ENCODE measurements around the gene NOVA2.

NOVA2 gene

DNA sequence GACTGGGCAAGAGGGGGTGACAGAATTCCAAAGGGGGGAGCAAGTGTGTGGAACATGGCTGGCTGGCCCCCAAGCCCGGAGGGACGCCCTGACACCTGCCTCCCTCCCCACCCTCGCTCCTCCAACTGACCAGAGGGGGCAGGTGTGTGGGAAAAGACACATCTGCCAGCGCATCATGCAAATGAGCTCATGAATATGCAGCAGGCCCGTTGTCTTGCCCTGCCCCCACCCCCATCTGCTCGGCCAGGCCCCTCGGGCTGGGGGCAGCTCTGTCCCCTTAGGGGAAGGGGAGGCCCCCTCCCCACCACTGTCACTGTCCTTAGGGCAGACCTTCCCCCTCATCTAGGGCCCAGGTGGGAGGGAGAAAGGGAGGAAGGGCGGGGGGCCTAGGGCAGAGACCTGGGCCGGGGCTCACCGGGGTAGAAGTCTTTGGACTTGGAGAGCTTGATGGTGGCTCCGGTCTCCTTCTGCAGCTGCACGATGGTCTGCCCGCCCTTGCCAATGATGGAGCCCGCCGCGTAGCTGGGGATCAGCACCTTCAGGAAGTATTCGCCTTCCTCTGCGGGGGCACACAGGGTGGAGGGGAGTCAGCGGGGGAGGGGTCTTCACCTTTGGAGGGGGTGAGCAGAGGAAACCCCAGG is 12.9 kb downstream of the NOVA2 start:
- DNase-seq = no peak

DNA sequence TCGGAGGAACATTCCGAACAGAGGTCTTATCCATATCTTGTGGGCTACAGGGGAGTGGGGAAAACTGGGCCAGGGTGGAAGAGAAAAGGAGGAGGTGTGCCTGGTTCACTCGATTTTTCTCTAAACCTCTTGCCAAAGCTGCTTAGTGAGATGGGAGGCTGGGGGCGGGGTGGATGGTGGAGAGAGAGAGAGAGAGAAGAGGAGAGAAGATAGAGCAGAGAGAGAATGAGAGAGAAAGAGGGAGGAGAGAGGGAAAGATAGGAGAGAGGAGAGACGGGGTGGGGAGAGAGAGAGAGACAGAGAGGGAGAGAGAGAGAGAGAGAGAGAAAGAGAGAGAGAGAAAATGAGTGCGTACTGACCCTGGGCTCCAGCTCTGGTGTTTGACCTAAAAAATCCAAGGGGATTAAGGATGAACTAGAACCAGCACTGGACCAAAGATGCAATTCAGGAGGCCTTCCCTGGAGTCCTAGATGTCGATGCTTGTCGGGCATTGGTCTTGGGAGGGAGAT is 14.1 kb downstream of the NOVA2 start:
- DNase-seq = no peak

- DNase-seq = no peak
Measured at GRCh38 chr19:45958769-45959516, 14.7 kb downstream of the NOVA2 start.

DNA sequence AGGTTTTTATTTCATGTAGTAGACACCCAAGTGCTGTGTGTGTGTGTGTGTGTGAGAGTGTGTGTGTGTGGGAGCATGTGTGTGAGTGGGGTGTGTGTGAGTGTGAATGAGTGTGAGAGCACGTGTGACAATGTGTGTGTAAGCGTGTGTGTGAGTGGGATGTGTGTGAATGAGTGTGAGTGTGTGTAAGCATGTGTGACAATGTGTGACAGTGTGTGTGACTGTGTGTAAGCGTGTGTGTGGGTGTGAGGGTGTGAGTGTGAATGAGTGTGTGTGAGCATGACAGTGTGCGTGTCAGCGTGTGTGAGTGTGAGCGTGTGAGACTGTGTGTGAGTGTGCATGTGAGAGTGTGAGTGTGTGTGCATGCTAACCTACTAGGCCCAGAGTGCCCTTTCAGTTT is 15.3 kb downstream of the NOVA2 start:
- no peak for DNase-seq

DNA sequence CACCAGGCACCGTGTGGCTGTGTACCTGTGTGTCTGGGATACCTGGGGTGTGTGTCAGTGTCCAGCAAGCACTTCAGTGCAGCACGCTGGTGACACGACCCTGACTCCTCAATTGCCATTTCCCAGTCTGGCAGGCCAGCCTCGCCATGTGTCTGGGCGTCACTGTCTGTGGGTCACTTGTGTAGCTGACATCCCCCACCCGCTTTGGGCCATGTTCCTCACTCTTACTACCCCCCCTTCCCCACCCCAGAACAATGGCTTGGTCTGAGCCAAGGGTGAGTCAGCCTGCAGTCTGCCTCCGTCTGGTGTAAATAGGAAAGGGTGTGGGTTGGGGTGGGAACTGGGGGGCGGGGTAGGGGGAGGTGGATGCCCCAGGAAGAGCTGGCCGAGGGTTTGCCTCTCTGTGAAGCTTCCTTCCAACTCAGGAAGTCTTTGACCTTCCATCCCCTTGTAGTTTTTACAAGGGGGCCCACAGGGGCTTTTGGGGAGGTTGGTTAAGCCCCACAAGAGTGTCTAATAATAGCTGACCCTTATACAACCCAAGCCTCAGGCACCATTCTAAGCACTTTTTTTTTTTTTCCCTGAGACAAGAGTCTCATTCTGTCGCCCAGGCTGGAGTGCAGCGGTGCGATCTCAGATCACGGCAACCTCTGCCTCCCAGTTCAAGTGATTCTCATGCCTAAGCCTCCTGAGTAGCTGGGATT is 17.6 kb downstream of the NOVA2 start:
- DNase-seq = no peak

- DNase-seq = peak; percentile 16
Measured at GRCh38 chr19:45954156-45954555, 19.5 kb downstream of the NOVA2 start.

DNA sequence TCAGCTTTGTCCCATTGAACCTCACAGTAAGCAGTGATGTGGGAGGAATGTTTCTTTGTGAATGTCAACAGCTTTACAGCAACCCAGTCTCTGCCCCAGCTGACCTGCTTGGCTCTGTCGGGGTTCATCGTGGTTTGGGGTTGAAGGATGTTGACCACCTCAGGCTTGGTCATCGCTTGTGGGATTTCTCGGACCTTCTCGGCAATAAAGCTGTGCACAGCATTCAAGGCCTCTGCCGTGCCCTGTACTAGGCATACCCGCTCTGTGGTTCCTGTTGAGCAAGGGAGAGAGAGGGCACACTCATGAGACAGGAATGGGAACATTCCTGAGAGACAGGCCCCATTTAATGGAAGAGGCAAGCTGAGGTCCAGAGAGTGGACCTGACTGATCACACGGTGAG is 20.0 kb downstream of the NOVA2 start:
- DNase-seq = no peak

- DNase-seq = no peak
Measured at GRCh38 chr19:45952686-45953505, 20.8 kb downstream of the NOVA2 start.

DNA sequence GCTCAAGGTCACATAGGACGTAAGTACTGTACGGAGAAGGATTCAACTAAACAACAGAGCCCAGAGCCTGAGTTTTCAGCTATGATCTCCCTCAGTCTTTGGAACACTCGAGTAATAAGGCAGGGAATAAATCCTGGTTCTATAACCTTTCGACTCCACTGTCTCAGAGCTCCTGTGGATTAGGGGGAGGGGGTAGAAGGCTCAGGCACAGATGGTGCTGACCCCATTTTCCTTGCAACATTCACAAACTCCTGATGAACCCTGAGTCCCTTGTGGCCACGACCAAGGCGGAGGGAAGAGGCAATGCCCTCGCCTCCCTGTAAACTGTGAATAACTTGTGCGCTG is 21.4 kb downstream of the NOVA2 start:
- DNase-seq = no peak

DNA sequence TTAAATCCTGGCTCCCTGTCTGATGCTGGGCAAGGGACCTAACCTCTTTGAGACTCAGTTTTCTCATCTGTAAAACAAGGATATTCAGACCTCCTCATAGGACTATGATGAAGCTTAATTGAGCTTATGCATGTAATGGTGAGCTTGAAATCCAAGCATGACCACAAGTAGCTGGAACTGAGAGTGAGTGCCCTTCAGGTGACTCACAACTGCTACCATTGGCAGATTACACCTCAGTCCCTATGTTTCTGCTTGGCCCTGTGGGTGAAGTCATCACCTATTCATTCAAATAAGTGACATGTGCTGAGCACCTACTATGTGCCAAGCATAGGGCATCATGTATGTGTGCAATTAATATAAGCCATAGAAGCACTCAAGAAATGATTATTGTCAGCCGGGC is 25.7 kb downstream of the NOVA2 start:
- no peak for DNase-seq

GRCh38 chr19:45940515-45940805 is 33.2 kb downstream of the NOVA2 start:
- no peak for DNase-seq

DNA sequence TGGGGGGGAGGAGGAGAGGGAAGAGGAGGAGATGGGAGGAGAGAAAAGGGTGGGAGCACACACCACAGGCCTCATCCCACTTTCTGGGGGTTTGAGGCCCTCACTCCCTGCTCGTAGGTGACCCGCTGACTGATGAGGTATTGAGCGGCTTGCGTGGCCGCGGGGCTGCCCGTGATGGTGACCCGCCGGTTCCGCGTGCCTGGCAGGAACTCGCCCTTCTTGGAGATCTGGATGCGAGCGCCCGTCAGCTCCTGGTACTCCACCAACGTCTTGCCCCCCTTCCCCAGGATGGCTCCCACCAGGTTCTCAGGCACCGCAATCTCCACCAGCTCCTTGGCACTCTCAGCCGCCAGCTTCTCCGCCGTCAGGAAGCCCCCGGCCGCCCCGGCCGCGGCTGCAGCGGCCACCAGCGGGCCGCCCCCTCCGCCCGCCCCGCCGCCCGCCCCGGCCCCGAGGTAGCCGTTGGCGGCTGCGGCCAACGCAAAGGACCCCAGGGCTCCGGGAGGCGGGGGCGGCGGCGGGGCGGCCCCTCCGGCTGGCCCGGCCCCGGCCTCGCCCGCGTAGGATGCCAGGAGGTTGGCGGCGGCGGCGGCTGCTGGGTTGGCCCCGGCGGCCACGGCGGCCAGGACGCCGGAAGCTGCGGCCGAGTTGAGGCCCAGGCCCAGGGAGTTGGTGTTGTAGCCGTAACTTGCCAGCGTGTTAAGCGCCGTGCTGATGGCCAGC is 33.7 kb downstream of the NOVA2 start:
- DNase-seq = no peak

GRCh38 chr19:45938733-45939319 is 34.8 kb downstream of the NOVA2 start:
- no peak for DNase-seq

- no peak for DNase-seq
Measured at GRCh38 chr19:45935267-45935666, 38.4 kb downstream of the NOVA2 start.

DNA sequence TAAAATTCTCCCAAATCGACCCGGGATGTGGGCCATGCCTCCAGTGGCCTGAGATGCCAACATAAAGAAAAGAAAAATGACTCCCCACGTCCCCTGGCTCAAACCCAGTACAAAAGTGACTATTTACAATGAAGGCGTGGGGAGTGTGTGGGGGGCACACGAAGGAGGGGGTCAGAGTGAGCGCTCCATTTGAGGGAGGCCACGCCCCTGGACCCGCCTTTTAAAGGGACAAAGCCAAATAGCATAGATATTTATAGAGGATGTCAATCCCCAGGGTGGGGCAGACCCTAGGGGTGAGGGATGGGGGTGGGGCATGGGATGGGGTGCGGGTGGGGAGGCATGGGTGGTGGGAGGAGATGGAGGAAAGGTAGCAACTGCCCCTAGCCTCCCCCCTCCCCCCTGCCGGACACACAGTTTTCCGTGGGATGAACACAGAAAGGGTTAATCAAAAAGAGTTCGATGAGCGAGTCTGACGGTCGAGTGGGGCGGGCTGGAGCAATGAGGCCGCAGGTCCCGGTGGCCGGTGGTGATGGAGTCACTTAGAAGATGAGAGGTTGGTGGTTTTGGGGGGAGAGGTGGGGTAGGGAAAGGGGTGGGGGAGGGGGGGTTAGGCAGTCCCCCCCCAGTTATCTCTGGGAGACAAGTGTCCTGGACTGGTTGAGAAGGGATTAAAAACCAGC is 39.0 kb downstream of the NOVA2 start:
- DNase-seq = no peak

GRCh38 chr19:45933759-45934158 is 39.9 kb downstream of the NOVA2 start:
- DNase-seq = no peak

DNA sequence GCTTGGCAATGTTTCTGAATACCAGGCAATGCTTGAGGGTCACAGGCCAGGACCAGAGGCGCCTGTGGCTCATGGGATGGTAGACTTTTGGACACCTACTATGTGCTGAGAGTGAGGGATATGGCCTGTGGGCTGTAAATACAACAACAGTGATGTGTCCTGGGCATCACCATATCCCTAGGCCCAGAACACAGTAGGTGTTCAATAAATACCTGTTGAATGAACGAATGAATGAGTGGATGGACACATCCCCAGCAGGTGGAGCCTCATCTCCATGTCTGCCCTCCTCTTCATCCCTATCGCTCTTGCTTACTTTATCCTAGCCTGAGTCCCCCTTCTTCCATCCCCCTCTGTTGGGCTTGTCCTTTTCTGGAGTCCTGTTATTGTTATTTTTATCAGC is 42.6 kb downstream of the NOVA2 start:
- DNase-seq = no peak

DNA sequence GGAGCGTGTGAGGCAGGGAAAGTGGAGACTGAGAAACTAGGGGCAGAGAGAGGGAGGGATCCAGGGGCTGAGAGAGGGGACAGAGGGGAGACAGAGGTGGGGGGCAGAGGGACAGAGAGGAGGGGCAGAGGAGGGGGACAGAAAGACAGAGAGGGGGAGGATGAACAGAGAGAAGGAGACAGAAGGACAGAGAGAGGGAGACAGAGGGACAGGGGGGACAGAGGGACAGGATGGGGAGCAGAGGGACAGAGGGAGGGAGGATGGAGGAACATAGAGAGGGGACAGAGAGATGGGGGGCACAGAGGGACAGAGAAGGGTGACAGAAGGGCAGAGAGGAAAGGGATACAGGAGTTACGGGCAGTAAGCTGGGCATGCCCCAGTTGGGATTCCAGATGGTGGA is 44.4 kb downstream of the NOVA2 start:
- DNase-seq = no peak

DNA sequence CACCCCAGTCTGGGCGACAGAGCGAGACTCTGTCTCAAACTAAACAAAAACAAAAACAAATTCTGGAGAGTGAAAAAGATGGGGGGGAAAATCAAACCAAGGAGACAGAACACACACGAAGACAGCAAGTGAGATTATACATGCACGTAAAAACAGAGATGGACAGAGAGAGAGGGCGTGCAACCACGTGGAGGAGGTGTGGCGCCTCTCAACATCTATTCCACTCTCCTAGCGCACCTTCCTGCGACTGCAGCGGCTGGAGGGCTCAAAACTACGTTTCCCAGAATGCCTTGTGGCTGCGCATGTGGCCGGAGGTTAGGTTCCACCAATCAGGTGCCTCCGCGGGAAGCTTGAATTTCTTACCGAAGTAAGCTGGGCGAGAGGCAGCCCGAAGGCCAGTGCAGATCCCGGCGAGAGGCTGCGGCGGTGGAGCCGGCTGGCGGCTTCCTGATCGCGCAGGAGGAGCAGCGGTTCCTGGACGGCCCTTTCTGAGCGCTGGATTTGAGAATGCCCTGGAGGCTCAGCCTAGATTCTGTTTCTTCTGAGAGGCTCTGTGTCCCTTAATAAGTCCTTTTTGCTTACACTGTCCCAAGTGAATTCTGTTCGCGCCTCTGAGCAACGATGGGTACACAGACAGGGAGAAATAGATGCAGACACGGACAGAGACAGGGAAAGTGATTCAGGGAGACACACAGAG is 46.0 kb downstream of the NOVA2 start:
- DNase-seq = peak; percentile 88

- no peak for DNase-seq
Measured at GRCh38 chr19:45924891-45925447, 48.7 kb downstream of the NOVA2 start.

DNA sequence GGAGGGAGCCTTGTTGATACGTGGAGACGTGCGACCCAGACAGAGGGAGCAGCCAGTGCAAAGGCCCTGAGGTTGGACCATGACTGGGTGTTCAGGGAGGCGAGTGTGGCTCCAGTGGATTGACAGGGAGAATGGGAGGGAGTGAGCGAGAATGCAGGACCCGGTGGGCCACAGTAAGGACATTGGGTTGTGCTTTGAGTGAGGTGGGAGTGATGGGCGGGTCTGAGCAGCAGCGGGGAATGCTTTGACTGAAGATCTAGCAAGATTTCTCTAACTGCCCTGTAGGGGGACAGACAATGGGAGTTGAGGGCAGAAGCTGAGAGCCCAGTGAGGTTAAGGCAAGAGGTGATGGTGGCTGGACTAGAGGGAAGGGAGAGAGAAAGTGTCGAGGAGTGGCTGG is 51.4 kb downstream of the NOVA2 start:
- DNase-seq = no peak
